Retinal pigment epithelial cell (primary cell): ENCODE measurements around the gene ZNF281.
A peak's percentile ranks its signal among the peaks of the same experiment; 100 is the strongest.
"Not testable (repeated sequence)": the region's sequence is repeated elsewhere in the genome, so short reads cannot be mapped to it uniquely, and the experiment has no call there.

Source experiments
- DNase-seq: peaks from one replicate; pipeline ENCODE4 v3.0.0-alpha.2; 2010; ENCODE audit warnings: low read depth
- H3K4me3 ChIP-seq: 2 replicates; pipeline ENCODE4 v1.5.1; 2011; ENCODE audit warnings: mild to moderate bottlenecking, low read length, control low read depth, moderate library complexity
- TF ChIP-seq, protein P1 (sequence below): conservative IDR thresholded peaks from 2 replicates; pipeline ENCODE4 v1.5.1; 2011; ENCODE audit warnings: low read depth, low read length, control low read depth, inconsistent platforms

ZNF281 gene

DNA sequence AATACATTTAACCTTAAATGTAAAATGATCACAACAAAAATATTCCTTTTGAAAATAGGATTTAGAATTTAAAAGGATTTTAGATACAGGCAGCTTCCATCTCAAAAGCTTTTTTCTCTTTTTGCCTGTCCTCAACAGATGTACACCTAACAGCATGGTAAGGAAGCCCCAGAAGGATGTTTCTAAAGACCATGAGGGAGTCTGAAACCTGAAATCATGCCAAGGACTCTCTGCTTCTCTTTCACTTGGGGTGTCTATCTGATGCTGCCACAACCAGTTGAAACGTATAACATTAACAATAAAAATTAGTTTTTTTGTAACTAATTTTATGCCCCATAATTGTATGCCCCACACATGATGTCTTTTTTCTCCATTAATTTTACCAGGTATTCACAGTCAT, 5.4 kb upstream of the ZNF281 start:
- no peak for DNase-seq
- TF ChIP-seq, protein P1, sequence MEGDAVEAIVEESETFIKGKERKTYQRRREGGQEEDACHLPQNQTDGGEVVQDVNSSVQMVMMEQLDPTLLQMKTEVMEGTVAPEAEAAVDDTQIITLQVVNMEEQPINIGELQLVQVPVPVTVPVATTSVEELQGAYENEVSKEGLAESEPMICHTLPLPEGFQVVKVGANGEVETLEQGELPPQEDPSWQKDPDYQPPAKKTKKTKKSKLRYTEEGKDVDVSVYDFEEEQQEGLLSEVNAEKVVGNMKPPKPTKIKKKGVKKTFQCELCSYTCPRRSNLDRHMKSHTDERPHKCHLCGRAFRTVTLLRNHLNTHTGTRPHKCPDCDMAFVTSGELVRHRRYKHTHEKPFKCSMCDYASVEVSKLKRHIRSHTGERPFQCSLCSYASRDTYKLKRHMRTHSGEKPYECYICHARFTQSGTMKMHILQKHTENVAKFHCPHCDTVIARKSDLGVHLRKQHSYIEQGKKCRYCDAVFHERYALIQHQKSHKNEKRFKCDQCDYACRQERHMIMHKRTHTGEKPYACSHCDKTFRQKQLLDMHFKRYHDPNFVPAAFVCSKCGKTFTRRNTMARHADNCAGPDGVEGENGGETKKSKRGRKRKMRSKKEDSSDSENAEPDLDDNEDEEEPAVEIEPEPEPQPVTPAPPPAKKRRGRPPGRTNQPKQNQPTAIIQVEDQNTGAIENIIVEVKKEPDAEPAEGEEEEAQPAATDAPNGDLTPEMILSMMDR: no peak
- H3K4me3 ChIP-seq: no peak overlapping the region

DNA sequence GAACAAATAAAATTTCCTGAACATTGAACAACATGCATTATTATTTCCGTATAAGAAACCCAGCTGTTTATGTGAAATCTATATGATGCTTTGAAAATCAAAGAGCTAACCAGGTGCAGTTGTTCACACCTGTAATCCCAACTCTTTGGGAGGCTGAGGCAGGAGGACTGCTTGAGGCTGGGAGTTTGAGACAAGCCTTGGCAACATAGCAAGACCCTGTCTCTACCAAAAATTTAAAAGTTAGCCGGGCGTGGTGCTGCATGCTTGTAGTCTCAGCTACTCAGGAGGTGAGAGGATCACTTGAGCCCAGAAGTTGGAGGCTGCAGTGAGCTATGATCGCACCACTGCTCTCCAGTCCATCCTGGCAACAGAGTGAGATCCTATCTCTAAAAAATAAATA, 4.8 kb upstream of the ZNF281 start:
- H3K4me3 ChIP-seq: no peak overlapping the region

DNA sequence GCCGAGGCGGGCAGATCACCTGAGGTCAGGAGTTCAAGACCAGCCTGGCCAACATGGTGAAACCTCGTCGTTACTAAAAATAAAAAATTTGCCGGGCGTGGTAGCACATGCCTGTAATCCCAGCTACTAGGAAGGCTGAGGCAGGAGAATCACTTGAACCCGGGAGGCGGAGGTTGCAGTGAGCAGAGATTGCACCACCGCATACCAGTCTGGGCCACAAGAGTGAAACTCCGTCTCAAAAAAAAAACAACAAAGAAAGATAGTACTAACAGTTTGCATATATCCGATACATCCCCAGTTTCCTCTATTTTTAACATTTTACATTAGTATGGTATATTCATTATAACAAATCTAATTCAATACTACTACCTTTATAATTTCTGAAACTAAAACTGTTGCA, 3.9 kb upstream of the ZNF281 start:
- H3K4me3 ChIP-seq, DNase-seq: not testable (repeated sequence)

More for the DNA sequence above, 4.8 kb upstream of the ZNF281 start:
- TF ChIP-seq, protein P1: no peak
- no peak for DNase-seq

DNA sequence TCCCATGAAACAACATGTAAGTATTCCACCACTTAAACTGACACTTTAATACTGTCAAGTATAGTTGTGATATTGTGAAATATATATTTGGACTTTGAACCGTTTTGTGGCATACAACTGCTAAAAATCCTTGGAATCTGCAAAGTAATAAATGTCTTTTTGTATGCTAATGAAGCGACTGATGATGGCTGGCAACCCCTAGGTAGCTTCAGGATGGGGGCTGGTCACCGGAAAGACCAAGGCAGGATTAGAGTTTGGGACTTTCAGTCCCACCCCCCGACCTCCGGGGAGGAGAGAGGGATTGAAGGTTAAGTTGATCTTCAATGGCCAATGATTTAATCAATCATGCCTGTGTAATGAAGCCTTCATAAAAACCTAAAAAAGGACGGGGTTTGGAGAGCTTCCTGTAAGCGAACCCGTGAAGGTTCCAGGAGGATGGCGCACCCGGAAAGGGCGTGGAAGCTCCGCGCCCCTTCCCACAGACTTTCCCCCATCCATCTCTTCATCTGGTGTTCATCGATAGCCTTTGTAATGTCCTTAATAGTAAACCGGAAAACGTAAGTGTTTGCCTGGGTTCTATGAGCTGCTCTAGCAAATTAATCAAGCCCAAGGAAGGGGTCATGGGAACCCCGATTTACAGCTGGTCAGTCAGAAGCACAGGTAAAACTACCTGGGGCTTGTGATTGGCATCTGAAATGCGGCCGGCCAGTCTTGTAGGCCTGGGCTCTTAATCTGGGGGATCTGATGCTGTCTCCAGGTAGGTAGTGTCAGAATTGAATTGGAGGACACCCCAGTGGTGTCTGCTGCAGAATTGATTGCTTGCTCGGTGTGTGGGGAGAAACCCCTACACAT, 1.8 kb upstream of the ZNF281 start:
- no peak for DNase-seq
- TF ChIP-seq, protein P1: no peak

DNA sequence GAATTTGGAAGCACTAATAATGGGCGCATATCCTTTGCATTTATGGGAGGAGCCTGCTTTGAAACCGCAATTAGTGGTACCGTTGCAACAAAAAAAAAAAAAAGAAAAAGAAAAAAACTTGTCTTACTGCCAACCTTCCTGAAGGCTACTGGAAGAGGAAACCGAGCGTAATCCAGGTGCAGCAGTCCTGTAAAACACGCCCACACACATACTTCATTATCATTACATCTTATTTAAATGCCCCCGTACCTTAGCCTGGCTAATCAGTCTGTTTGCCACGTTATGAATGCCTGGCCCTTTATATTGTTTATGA, 686 bp upstream of the ZNF281 start:
- DNase-seq: no peak
- TF ChIP-seq, protein P1: no peak
- H3K4me3 ChIP-seq: peak overlapping the region; percentile 79

More for the DNA sequence above, 1.8 kb upstream of the ZNF281 start:
- H3K4me3 ChIP-seq: peak overlapping the region; percentile 35

DNA sequence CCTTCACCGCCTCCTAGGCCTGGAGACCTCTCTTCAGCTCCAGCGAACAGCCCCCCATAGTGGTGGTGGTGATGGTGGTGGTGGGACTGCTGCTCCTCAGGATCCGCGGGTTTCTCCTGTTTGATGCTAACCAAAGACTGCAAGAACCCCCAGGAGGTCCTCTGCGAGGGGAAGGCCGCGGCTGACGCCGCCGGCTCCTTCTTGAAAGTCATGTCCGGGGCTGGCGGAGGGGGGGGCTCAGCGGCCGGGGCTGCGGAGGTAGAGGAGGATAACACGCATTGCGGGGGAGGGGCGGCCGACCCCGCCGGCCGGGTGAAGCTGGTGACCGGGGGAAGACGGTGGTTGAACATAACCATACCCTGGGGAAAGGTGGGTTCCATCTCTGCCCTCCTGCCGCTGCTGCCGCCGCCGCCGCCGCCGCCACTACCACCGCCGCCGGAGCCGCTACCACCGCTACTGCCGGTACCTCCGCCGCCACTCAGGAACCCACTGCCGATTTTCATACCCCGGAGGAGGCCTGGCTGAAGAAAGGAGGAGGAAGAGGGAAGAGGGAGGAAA, 554 bp downstream of the ZNF281 start:
- no peak for DNase-seq

DNA sequence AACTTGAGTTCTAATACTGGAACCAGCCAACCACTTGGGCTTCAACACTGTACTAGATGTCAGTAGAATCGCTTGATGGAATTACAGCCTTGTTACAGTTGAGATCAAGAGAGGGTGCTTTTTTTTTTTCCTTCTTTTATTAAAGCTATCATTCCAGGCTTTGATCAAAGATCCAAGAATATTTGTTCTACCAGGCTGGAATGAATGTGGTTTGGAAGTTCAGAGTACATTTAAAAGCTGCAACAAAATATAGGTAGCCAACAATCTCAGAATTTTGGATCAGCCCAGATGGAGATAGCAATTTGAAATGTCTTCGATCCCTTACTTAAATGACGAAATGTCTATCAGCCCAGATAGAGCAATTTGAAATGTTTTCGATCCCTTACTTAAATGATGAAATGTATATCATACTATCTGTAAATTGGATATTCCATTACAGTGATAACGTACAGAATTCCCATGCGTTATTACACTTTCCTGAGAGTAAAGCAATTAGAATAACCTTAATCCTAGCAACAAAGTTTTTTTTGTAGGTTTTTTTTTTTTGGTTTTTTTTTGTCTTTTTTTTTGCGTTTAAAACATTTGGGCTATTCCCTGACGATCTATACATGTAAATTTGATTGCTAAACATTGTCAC, 3.6 kb downstream of the ZNF281 start:
- TF ChIP-seq, protein P1: no peak
- H3K4me3 ChIP-seq: peak overlapping the region; percentile 1
- no peak for DNase-seq

More for the DNA sequence above, 554 bp downstream of the ZNF281 start:
- peak overlapping the region; percentile 79 for H3K4me3 ChIP-seq
- TF ChIP-seq, protein P1: peak; percentile 9
